Sigmoid colon (tissue), 7 donors: ENCODE measurements around the gene PARD3. TPM values are rescaled to one million over a fixed set of nuclear protein-coding genes. Genes with fewer than 3 reads are reported as not detected.

Experiments
- DNase-seq: peaks from one replicate; pipeline ENCODE4 v3.0.0-alpha.2; 2019
- H3K27ac ChIP-seq, 4 donors: fragments of 200-600 bp; sonication (generic); one replicate each; pipeline ENCODE4 v1.5.1; 2016 to 2019; ENCODE audit warnings: mild to moderate bottlenecking in 1 of 4
- H3K27me3 ChIP-seq, 3 donors: fragments of 200-600 bp; sonication (generic); one replicate each; pipeline ENCODE4 v1.5.1; 2019; ENCODE audit warnings: mild to moderate bottlenecking in 1 of 3
- H3K36me3 ChIP-seq, 4 donors: fragments of 200-600 bp; sonication (generic); one replicate each; pipeline ENCODE4 v1.5.1; 2016 to 2019
- H3K4me1 ChIP-seq, 4 donors: fragments of 200-600 bp; sonication (generic); one replicate each; pipeline ENCODE4 v1.5.1; 2017 to 2019
- H3K4me3 ChIP-seq, 4 donors: fragments of 200-600 bp; sonication (generic); one replicate each; pipeline ENCODE4 v1.5.1; 2017 to 2019; ENCODE audit warnings: mild to moderate bottlenecking in 2 of 4, moderate library complexity in 1 of 4
- H3K9me3 ChIP-seq, 4 donors: fragments of 200-600 bp in 3 of 4; sonication (generic) in 3 of 4; one replicate each; pipeline versions ENCODE4 v1.5.1 to v1.6.1; 2013 to 2019
- CTCF ChIP-seq, 4 experiments: fragments of 450-650 bp in 3 of 4; fragments of 200-600 bp in 1 of 4; IDR thresholded peaks; one replicate each; pipeline ENCODE4 v1.5.1; 2016 to 2019; ENCODE audit warnings: antibody characterized with exemption in 4 of 4, mild to moderate bottlenecking in 3 of 4, moderate library complexity in 2 of 4
- EP300 ChIP-seq, 4 donors: sonication (generic); formaldehyde crosslinking; IDR thresholded peaks; one replicate each; pipeline ENCODE4 v1.6.1; 2017; ENCODE audit warnings: antibody characterized with exemption in 4 of 4
- POLR2A ChIP-seq, 2 donors: fragments of 450-650 bp; IDR thresholded peaks; one replicate each; pipeline ENCODE4 v1.6.1; 2016; ENCODE audit warnings: antibody characterized with exemption in 2 of 2, mild to moderate bottlenecking in 2 of 2, moderate library complexity in 2 of 2
- POLR2AphosphoS5 ChIP-seq, 4 donors: sonication (generic); formaldehyde crosslinking; IDR thresholded peaks; one replicate each; pipeline ENCODE4 v1.6.1; 2017; ENCODE audit warnings: antibody characterized with exemption in 4 of 4
- WGBS, 2 donors: extraction: QIAGEN DNeasy Blood & Tissue Kit; methylation state at CpG; one replicate each; pipeline ENCODE4 v1.1.7; 2013; 5-methylcytosine and 5-hydroxymethylcytosine counted together
- intact Hi-C: fragments of 100-400 bp; cut with DNase I; formaldehyde crosslinking; loops from one replicate; pipeline ENCODE4 v1.15.1; 2023
- polyA plus RNA-seq, 3 donors: library from polyadenylated mRNA; stranded (reverse); fragments of 200-250 nt; gene quantifications; one replicate each; pipeline ENCODE4 v1.2.3, GENCODE V29; 2013
- total RNA-seq, 4 donors: library from RNA; depleted of rRNA; stranded (reverse); fragments of >200 nt; gene quantifications; one replicate each; pipeline ENCODE4 v1.1.0, GENCODE V29; 2016
- donor health status: healthy with polysubstance abuse.
- donor health status: Bipolar disorder and iron deficiency.
- donor health status: healthy.

The PARD3 gene
- total and polyA plus RNA-seq, 7 donors: 17.5 to 96.4 (median 75.9) TPM

- 92 to 97% methylated on average over 3 of the region's 3 CpGs for WGBS, 2 donors
- TF ChIP-seq POLR2A (IDR thresholded peaks at IDR 0.05): no peak
- TF ChIP-seq EP300 (IDR thresholded peaks at IDR 0.05): no peak
- TF ChIP-seq CTCF (IDR thresholded peaks at IDR 0.05): no peak
- TF ChIP-seq POLR2AphosphoS5 (IDR thresholded peaks at IDR 0.05): no peak
- no peak overlapping the region for H3K4me3 ChIP-seq
- H3K36me3 ChIP-seq: peaks cover 0 to 5% (median 0%) of the 10 kb centered on the region in 4 donors
- H3K9me3 ChIP-seq: no peaks in the 10 kb centered on the region
- no peaks in the 10 kb centered on the region for H3K27me3 ChIP-seq
- intact Hi-C loops: no loop called here
- no peaks in the 10 kb centered on the region for H3K4me1 ChIP-seq
- no peak for DNase-seq
- H3K27ac ChIP-seq: no peak overlapping the region
Measured at GRCh38 chr10:34247560-34247959, 567.5 kb downstream of the PARD3 start.

- Histone ChIP-seq H3K4me1 (no peaks in the 10 kb centered on the region), H3K27ac (no peak overlapping the region), H3K27me3 (no peaks in the 10 kb centered on the region), H3K9me3 (no peaks in the 10 kb centered on the region), H3K4me3 (no peak overlapping the region), H3K36me3 (no peaks in the 10 kb centered on the region)
- 94 to 96% methylated on average over 9 of the region's 9 CpGs for WGBS, 2 donors
- TF ChIP-seq POLR2AphosphoS5 (IDR thresholded peaks at IDR 0.05): no peak
- TF ChIP-seq CTCF (IDR thresholded peaks at IDR 0.05): no peak
- no peak for TF ChIP-seq EP300 (IDR thresholded peaks at IDR 0.05)
- no peak for TF ChIP-seq POLR2A (IDR thresholded peaks at IDR 0.05)
- intact Hi-C loops: no loop called here
- no peak for DNase-seq
Measured at GRCh38 chr10:34244756-34245484, 570.2 kb downstream of the PARD3 start.

GRCh38 chr10:34241226-34242000, 573.7 kb downstream of the PARD3 start:
- DNase-seq: no peak
- Histone ChIP-seq H3K36me3 (no peaks in the 10 kb centered on the region), H3K9me3 (no peaks in the 10 kb centered on the region), H3K4me3 (no peak overlapping the region), H3K4me1 (peaks cover 0 to 15% (median 5%) of the 10 kb centered on the region in 4 donors), H3K27me3 (no peaks in the 10 kb centered on the region), H3K27ac (no peak overlapping the region)
- intact Hi-C loops: no loop called here
- WGBS, 2 donors: 93 to 94% methylated on average over 10 of the region's 10 CpGs
- no peak for TF ChIP-seq EP300 (IDR thresholded peaks at IDR 0.05)
- no peak for TF ChIP-seq POLR2A (IDR thresholded peaks at IDR 0.05)
- no peak for TF ChIP-seq CTCF (IDR thresholded peaks at IDR 0.05)
- TF ChIP-seq POLR2AphosphoS5 (IDR thresholded peaks at IDR 0.05): no peak

GRCh38 chr10:34240039-34240438, 575.1 kb downstream of the PARD3 start:
- intact Hi-C loops: no loop called here
- no peaks in the 10 kb centered on the region for H3K27me3 ChIP-seq
- H3K36me3 ChIP-seq: no peaks in the 10 kb centered on the region
- 92 to 97% methylated on average over 7 of the region's 7 CpGs for WGBS, 2 donors
- peaks cover 0 to 15% (median 5%) of the 10 kb centered on the region in 4 donors for H3K4me1 ChIP-seq
- DNase-seq: no peak
- no peak overlapping the region for H3K27ac ChIP-seq
- no peaks in the 10 kb centered on the region for H3K9me3 ChIP-seq
- no peak overlapping the region for H3K4me3 ChIP-seq
- no peak for TF ChIP-seq POLR2A (IDR thresholded peaks at IDR 0.05)
- TF ChIP-seq POLR2AphosphoS5 (IDR thresholded peaks at IDR 0.05): no peak
- no peak for TF ChIP-seq CTCF (IDR thresholded peaks at IDR 0.05)
- no peak for TF ChIP-seq EP300 (IDR thresholded peaks at IDR 0.05)
